Caco-2 (cell line): Measurements from ENCODE around the gene C17orf113. TPM values are rescaled to one million over a fixed set of nuclear protein-coding genes. Genes with fewer than 3 reads are reported as not detected.

Source experiments
- BruUV-seq: library from RNA; stranded (reverse); fragments of 400-500 nt; replicated peaks from 2 replicates; lab custom pipeline; 2021; lab: Mats Ljungman, UMichigan
- CTCF ChIA-PET: fragments of 300-600 bp; sonication (Branson Sonifier 250); formaldehyde crosslinking; loops from one replicate; lab custom pipeline; 2022; ENCODE audit warnings: antibody characterized with exemption; lab: Charles Lee
- POLR2A ChIA-PET: fragments of 300-600 bp; sonication (Branson Sonifier 250); formaldehyde crosslinking; loops from one replicate; lab custom pipeline; 2022; ENCODE audit warnings: antibody characterized with exemption; lab: Charles Lee
- DNase-seq, 2 experiments: peaks; one replicate each; pipeline versions ENCODE4 v3.0.0 to v3.0.0-alpha.2; 2020 to 2022
- H3K27me3 ChIP-seq: replicated peaks from 2 replicates; pipeline ENCODE4 v1.6.0; 2011; ENCODE audit warnings: low read length; ENCODE audit not compliant: control insufficient read depth, insufficient read depth
- H3K36me3 ChIP-seq: 2 replicates; pipeline ENCODE4 v1.5.1; 2011; ENCODE audit warnings: low read length; ENCODE audit not compliant: control insufficient read depth, insufficient read depth
- H3K4me1 ChIP-seq: fragments of 250-450 bp; sonication (Bioruptor Pico); 2 replicates; pipeline ENCODE4 v1.5.1; 2020; ENCODE audit warnings: mild to moderate bottlenecking
- H3K4me3 ChIP-seq: 2 replicates; pipeline ENCODE4 v1.5.1; 2011; ENCODE audit warnings: low read depth, mild to moderate bottlenecking, control low read depth, low read length
- H3K9me3 ChIP-seq: fragments of 250-450 bp; sonication (Bioruptor Pico); 2 replicates; pipeline ENCODE4 v1.5.1; 2020; ENCODE audit warnings: mild to moderate bottlenecking, moderate library complexity
- H3K27ac Mint-ChIP-seq: one replicate; pipeline ENCODE4 v1.8.0; 2022; ENCODE audit warnings: mixed read lengths; ENCODE audit not compliant: unreplicated experiment
- H3K27me3 Mint-ChIP-seq: one replicate; pipeline ENCODE4 v1.8.0; 2022; ENCODE audit warnings: mixed read lengths; ENCODE audit not compliant: insufficient read depth, unreplicated experiment
- H3K36me3 Mint-ChIP-seq: one replicate; pipeline ENCODE4 v1.8.0; 2022; ENCODE audit warnings: mild to moderate bottlenecking, mixed read lengths; ENCODE audit not compliant: insufficient read depth, unreplicated experiment
- H3K4me1 Mint-ChIP-seq: one replicate; pipeline ENCODE4 v1.8.0; 2022; ENCODE audit warnings: low read depth, mixed read lengths; ENCODE audit not compliant: unreplicated experiment
- H3K4me3 Mint-ChIP-seq: one replicate; pipeline ENCODE4 v1.8.0; 2022; ENCODE audit warnings: mild to moderate bottlenecking, moderate library complexity, mixed read lengths; ENCODE audit not compliant: unreplicated experiment
- H3K9me3 Mint-ChIP-seq: one replicate; pipeline ENCODE4 v1.8.0; 2022; ENCODE audit warnings: mixed read lengths; ENCODE audit not compliant: unreplicated experiment
- CTCF ChIP-seq, 2 experiments: fragments of 200-600 bp in 1 of 2; IDR thresholded peaks; 1 replicate in 1 of 2; 2 replicates in 1 of 2; pipeline versions ENCODE4 v1.5.1 to v1.8.0; 2011 to 2022; ENCODE audit warnings: antibody characterized with exemption in 1 of 2, control low read depth in 1 of 2, inconsistent platforms in 1 of 2, low read depth in 1 of 2, low read length in 1 of 2, mild to moderate bottlenecking in 1 of 2, moderate library complexity in 1 of 2; ENCODE audit not compliant: insufficient read depth in 1 of 2, severe bottlenecking in 1 of 2, unreplicated experiment in 1 of 2
- intact Hi-C: fragments of 100-400 bp; cut with micrococcal nuclease; formaldehyde crosslinking; loops from one replicate; pipeline ENCODE4 v1.10.0; 2022; ENCODE audit not compliant: unreplicated experiment
- total RNA-seq: library from RNA; stranded (reverse); gene quantifications from 2 replicates; pipeline ENCODE4 v1.2.3, GENCODE V29; 2022

Gene C17orf113
- total RNA-seq, 1 experiment from 2014 or later: 4.7 TPM

GRCh38 chr17:42005166-42005565, 45.2 kb downstream of the C17orf113 start:
- Mint-ChIP-seq H3K36me3 (peaks cover 45% of the 10 kb centered on the region), H3K4me3 (no peak overlapping the region), H3K9me3 (no peaks in the 10 kb centered on the region), H3K27ac (peak overlapping the region; percentile 92), H3K4me1 (peaks cover 26% of the 10 kb centered on the region), H3K27me3 (no peaks in the 10 kb centered on the region)
- H3K9me3 ChIP-seq: no peaks in the 10 kb centered on the region
- POLR2A ChIA-PET: no interaction called here
- intact Hi-C loops: no loop called here
- H3K4me1 ChIP-seq: peaks cover 49% of the 10 kb centered on the region
- no peak for DNase-seq
- CTCF ChIA-PET: no interaction called here
- TF ChIP-seq CTCF (IDR thresholded peaks at IDR 0.05; ENCODE audit: insufficient read depth in 1 of 2, low read depth in 1 of 2, low read length in 1 of 2, severe bottlenecking in 1 of 2, unreplicated experiment in 1 of 2): no peak
- no peaks in the 10 kb centered on the region for H3K27me3 ChIP-seq
- BruUV-seq: no TSS peak
- H3K4me3 ChIP-seq: no peak overlapping the region
- H3K36me3 ChIP-seq: peaks cover 3% of the 10 kb centered on the region; the same call in 1 of the 2 replicates

DNA sequence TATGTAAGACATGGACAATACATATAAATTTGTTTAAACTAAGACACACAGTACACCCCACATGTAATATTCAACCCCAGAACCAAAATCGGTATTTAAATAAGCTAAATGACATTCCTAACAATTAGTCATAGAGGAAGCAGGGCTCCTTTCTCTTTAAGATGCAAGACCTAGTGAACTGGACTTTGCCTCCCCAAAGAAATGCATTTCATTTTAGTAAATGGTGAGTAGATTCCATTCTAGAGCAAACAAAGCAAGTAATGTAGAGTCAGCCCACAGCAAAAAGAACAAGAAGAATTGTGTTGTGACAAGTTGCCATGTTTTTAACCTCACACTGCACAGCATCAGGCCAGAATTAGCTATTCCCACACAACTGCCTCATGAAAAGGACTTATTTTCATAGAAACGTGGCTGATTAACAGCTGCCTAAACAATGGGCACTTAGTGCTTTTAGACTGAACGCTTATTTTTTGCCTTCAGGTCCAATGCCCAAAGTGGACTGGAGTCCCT, 47.6 kb downstream of the C17orf113 start:
- intact Hi-C loops: loop anchor here (2.0 kb wide), 2 partner anchors 14 to 36 kb away; partner anchors contain the start of genes CNP and DNAJC7
- H3K9me3 Mint-ChIP-seq: no peaks in the 10 kb centered on the region
- H3K9me3 ChIP-seq: no peaks in the 10 kb centered on the region
- BruUV-seq: no TSS peak
- H3K36me3 ChIP-seq: peaks cover 5% of the 10 kb centered on the region
- H3K27me3 Mint-ChIP-seq: no peaks in the 10 kb centered on the region
- H3K4me1 Mint-ChIP-seq: peaks cover 26% of the 10 kb centered on the region
- H3K4me1 ChIP-seq: peaks cover 49% of the 10 kb centered on the region
- 0 out of 2 replicates have a peak overlapping the region, but pooled peaks have one; percentile 1 for H3K4me3 ChIP-seq
- DNase-seq: peak in 1 of 2 experiments; percentile 67
- H3K27me3 ChIP-seq: no peaks in the 10 kb centered on the region
- ChIA-PET CTCF (interaction anchor here (0.9 to 2.2 kb wide), 5 partner anchors 14 to 98 kb away, joined by 3 to 17 read pairs (median 5); partner anchors contain the start of genes DNAJC7, NKIRAS2 and ZNF385C), POLR2A (interaction anchor here (0.5 to 3.1 kb wide), 7 partner anchors 14 to 222 kb away, joined by 3 to 40 read pairs (median 4); partner anchors contain the start of genes ACLY, CNP and DNAJC7)
- H3K4me3 Mint-ChIP-seq: peak overlapping the region; percentile 68
- TF ChIP-seq CTCF (IDR thresholded peaks at IDR 0.05; ENCODE audit: insufficient read depth in 1 of 2, low read depth in 1 of 2, low read length in 1 of 2, severe bottlenecking in 1 of 2, unreplicated experiment in 1 of 2): no peak
- peaks cover 56% of the 10 kb centered on the region for H3K36me3 Mint-ChIP-seq
- H3K27ac Mint-ChIP-seq: peak overlapping the region; percentile 92

DNA sequence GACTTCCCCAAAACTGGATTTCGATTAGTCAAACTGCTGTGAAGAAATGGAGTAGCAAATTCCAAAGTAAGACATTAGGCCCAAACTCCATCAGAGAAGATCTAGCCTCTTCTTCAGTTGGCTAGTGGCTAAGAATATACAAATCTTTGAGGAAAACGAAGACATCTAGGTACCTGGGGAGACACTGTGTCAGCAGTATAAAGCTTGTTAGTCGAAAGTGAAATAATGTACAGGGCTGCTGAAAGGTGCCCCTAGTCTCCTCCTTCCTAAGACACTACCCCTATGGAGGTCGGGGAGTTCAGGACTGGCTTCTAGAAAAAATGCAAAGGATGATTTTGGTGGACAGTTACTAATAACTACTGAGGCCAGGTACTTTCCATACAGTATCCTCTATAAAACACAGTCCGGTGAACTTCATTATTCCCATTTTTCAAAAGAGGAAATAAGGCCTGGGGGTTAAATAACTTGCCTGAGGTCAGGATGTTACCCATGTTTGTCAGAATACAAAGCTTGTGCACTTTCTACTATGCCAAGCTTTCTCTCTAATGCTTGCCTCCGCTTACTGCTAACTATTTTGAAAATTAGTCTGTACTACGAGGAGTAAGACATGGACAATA, 48.1 kb downstream of the C17orf113 start:
- Histone ChIP-seq H3K4me3 (no peak overlapping the region), H3K27me3 (no peaks in the 10 kb centered on the region), H3K36me3 (peaks cover 5% of the 10 kb centered on the region), H3K4me1 (peaks cover 49% of the 10 kb centered on the region), H3K9me3 (no peaks in the 10 kb centered on the region)
- no peak for DNase-seq
- Mint-ChIP-seq H3K9me3 (no peaks in the 10 kb centered on the region), H3K4me3 (peak overlapping the region; percentile 68), H3K27ac (peak overlapping the region; percentile 92), H3K36me3 (peaks cover 61% of the 10 kb centered on the region), H3K4me1 (peaks cover 26% of the 10 kb centered on the region), H3K27me3 (no peaks in the 10 kb centered on the region)
- ChIA-PET CTCF (interaction anchor here (0.9 to 2.2 kb wide), 5 partner anchors 15 to 99 kb away, joined by 3 to 17 read pairs (median 5); partner anchors contain the start of genes DNAJC7, NKIRAS2 and ZNF385C), POLR2A (interaction anchor here (0.5 to 3.1 kb wide), 6 partner anchors 15 to 221 kb away, joined by 3 to 40 read pairs (median 4); partner anchors contain the start of genes ACLY, CNP and DNAJC7)
- no peak for TF ChIP-seq CTCF (IDR thresholded peaks at IDR 0.05; ENCODE audit: insufficient read depth in 1 of 2, low read depth in 1 of 2, low read length in 1 of 2, severe bottlenecking in 1 of 2, unreplicated experiment in 1 of 2)
- TSS peak; percentile 2 for BruUV-seq
- intact Hi-C loops: loop anchor here (2.0 kb wide), 2 partner anchors 15 to 35 kb away; partner anchors contain the start of genes CNP and DNAJC7
